B cell (primary cell): ENCODE data around the gene PAEP. TPM values are rescaled to one million over a fixed set of nuclear protein-coding genes. Genes with fewer than 3 reads are reported as not detected.

Experiments used
- ATAC-seq: fragments of 200-7000 bp; cut with Tn5 transposase; one replicate; pipeline ENCODE4 v1.10.0; 2021; ENCODE audit warnings: low read depth, mild to moderate bottlenecking, moderate number of reproducible peaks, moderate library complexity
- CTCF ChIA-PET: fragments of 350-600 bp; sonication (Branson Sonifier 250); formaldehyde crosslinking; loops from one replicate; lab custom pipeline; 2021; ENCODE audit warnings: antibody characterized with exemption, inconsistent platforms; lab: Charles Lee
- POLR2A ChIA-PET: fragments of 350-600 bp; sonication (Branson Sonifier 250); formaldehyde crosslinking; loops from one replicate; lab custom pipeline; 2021; ENCODE audit warnings: antibody characterized with exemption; lab: Charles Lee
- DNase-seq: peaks from one replicate; pipeline ENCODE4 v3.0.0; 2013
- H2AFZ ChIP-seq: 2 replicates; pipeline ENCODE4 v1.6.1; 2012; ENCODE audit warnings: mild to moderate bottlenecking, low read depth, low read length; ENCODE audit not compliant: insufficient read depth, poor library complexity, severe bottlenecking
- H3K27ac ChIP-seq, 2 donors: 1 replicate in 1 of 2; 2 replicates in 1 of 2; pipeline ENCODE4 v1.5.1; 2012 to 2013; ENCODE audit warnings: low read length in 2 of 2, mild to moderate bottlenecking in 2 of 2, moderate library complexity in 1 of 2
- H3K27me3 ChIP-seq, 4 experiments: fragments of 200-600 bp in 1 of 4; sonication (generic) in 1 of 4; replicated peaks in 1 of 4; 1 replicate in 2 of 4; 2 replicates in 2 of 4; pipeline versions ENCODE4 v1.6.1 to v1.7.0; 2013 to 2016; ENCODE audit warnings: low read length in 3 of 4, mild to moderate bottlenecking in 2 of 4, mixed read lengths in 1 of 4, moderate library complexity in 1 of 4; ENCODE audit not compliant: insufficient read depth in 4 of 4, control insufficient read depth in 3 of 4; ENCODE audit errors: control extremely low read depth in 1 of 4
- H3K36me3 ChIP-seq, 2 experiments: replicated peaks in 1 of 2; 1 replicate in 1 of 2; 2 replicates in 1 of 2; pipeline versions ENCODE4 v1.6.1 to v1.7.1; 2013; ENCODE audit warnings: low read length in 1 of 2; ENCODE audit not compliant: insufficient read depth in 2 of 2, control insufficient read depth in 1 of 2; ENCODE audit errors: control extremely low read depth in 1 of 2, extremely low read depth in 1 of 2
- H3K4me1 ChIP-seq, 2 donors: fragments of 200-600 bp in 1 of 2; sonication (generic) in 1 of 2; 1 replicate in 1 of 2; 2 replicates in 1 of 2; pipeline versions ENCODE4 v1.5.1 to v1.6.1; 2013 to 2017; ENCODE audit warnings: low read length in 2 of 2; ENCODE audit not compliant: control insufficient read depth in 2 of 2, insufficient read depth in 2 of 2
- H3K4me2 ChIP-seq: replicated peaks from 2 replicates; pipeline ENCODE3; 2012; ENCODE audit warnings: mild to moderate bottlenecking, low read depth, low read length; ENCODE audit not compliant: poor library complexity, severe bottlenecking
- H3K4me3 ChIP-seq, 5 experiments: fragments of 200-600 bp in 1 of 5; sonication (generic) in 1 of 5; 1 replicate in 3 of 5; 2 replicates in 2 of 5; pipeline versions ENCODE4 v1.5.1 to v1.7.0; 2011 to 2016; ENCODE audit warnings: low read length in 4 of 5, mild to moderate bottlenecking in 4 of 5, low read depth in 2 of 5, control low read depth in 1 of 5, moderate library complexity in 1 of 5; ENCODE audit not compliant: insufficient read depth in 1 of 5; ENCODE audit errors: control extremely low read depth in 1 of 5, extremely low read depth in 1 of 5
- H3K79me2 ChIP-seq: fragments of 200-600 bp; sonication (generic); one replicate; pipeline ENCODE4 v1.6.0; 2016; ENCODE audit warnings: low read length; ENCODE audit not compliant: control insufficient read depth, insufficient read depth
- H3K9ac ChIP-seq: fragments of 200-600 bp; sonication (generic); 2 replicates; pipeline ENCODE4 v1.6.1; 2017; ENCODE audit warnings: mild to moderate bottlenecking, low read length, moderate library complexity
- H3K9me3 ChIP-seq, 3 donors: one replicate each; pipeline versions ENCODE4 v1.6.1 to v1.7.1; 2013; ENCODE audit warnings: low read length in 2 of 3; ENCODE audit not compliant: control insufficient read depth in 2 of 3, insufficient read depth in 1 of 3; ENCODE audit errors: control extremely low read depth in 1 of 3
- H4K20me1 ChIP-seq: 2 replicates; pipeline ENCODE4 v1.6.0; 2012; ENCODE audit warnings: mild to moderate bottlenecking, low read length; ENCODE audit not compliant: insufficient read depth, control insufficient read depth, poor library complexity, severe bottlenecking
- H3K27ac Mint-ChIP-seq: one replicate; pipeline ENCODE4 v1.8.0; 2021; ENCODE audit warnings: mixed read lengths
- H3K27me3 Mint-ChIP-seq: one replicate; pipeline ENCODE4 v1.8.0; 2021; ENCODE audit warnings: mixed read lengths
- H3K4me1 Mint-ChIP-seq: one replicate; pipeline ENCODE4 v1.8.0; 2021; ENCODE audit warnings: mixed read lengths
- H3K4me3 Mint-ChIP-seq: one replicate; pipeline ENCODE4 v1.8.0; 2021; ENCODE audit warnings: mixed read lengths
- H3K9me3 Mint-ChIP-seq: one replicate; pipeline ENCODE4 v1.8.0; 2022; ENCODE audit warnings: mixed read lengths; ENCODE audit not compliant: insufficient read depth
- EZH2 ChIP-seq: IDR thresholded peaks from 2 replicates; pipeline ENCODE4 v1.6.1; 2012; ENCODE audit warnings: borderline replicate concordance, low read depth, mild to moderate bottlenecking, moderate library complexity, low read length; ENCODE audit not compliant: insufficient read depth, poor library complexity, severe bottlenecking
- WGBS: methylation state at CpG from one replicate; pipeline ENCODE4 v1.1.5; 2013; ENCODE audit warnings: missing lambda C conversion rate; ENCODE audit not compliant: insufficient coverage; 5-methylcytosine and 5-hydroxymethylcytosine counted together
- intact Hi-C: fragments of 100-400 bp; cut with micrococcal nuclease; formaldehyde crosslinking; loops from one replicate; pipeline ENCODE4 v1.10.0; 2022
- polyA plus RNA-seq: library from polyadenylated mRNA; depleted of rRNA; stranded (reverse); fragments of >200 nt; gene quantifications from 2 replicates; pipeline ENCODE4 v1.2.3, GENCODE V29; 2012
- total RNA-seq, 2 donors: library from RNA; stranded (reverse); fragments of 120-200 nt in 1 of 2; gene quantifications; 1 replicate in 1 of 2; 2 replicates in 1 of 2; pipeline versions ENCODE4 v1.2.3 to v1.2.4, GENCODE V29; 2013 to 2022
- TF ChIP-seq, protein P1 (sequence below): fragments of 200-600 bp; IDR thresholded peaks from one replicate; pipeline ENCODE4 v1.8.0; 2022; ENCODE audit warnings: antibody characterized with exemption, mild to moderate bottlenecking

PAEP gene
- total and polyA plus RNA-seq, 2 donors (not counting 1 experiment from before 2014, with no cell fraction given): not detected

DNA sequence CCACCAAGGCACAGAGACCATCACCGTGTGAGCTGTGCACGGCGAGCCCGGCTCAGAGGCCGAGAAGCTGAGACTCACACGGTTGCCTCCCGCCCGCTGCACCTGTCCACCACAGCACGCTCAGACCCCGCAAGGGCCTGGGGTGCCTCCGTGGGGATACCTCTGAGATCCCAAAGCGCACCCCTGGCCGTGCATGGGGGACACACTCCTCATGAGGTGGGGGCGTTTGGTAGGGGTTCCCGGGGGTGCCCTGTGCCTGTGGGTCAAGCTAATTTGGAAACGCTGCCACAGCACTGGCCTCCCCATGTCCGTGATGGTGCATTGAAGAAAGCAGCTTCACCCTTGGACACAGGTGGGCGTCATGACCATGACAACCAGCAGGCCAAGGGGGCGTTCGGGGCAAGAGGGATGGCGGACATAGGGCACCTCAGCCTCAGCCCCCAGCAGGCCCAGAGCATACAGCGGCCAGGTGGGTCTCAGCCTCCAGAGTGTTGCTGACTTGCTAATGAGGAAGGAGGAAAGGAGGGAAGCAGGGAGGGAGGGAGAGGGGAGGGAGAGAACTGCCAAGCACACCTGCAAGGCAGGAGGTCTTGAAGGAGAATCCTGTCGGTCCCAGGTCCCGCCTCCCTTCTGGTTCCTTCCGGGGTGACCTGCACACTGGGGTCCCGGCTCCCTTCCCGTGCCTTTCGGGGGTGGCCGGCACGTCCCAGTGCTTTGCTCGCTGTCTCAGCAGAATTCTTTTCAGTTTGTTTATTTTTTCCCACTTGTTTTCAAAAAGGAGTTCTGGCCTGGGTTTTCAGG is 43.1 kb downstream of the PAEP start:
- H3K4me2 ChIP-seq: no peak overlapping the region
- whole genome bisulfite sequencing: 87% methylated on average over 31 of the region's 31 CpGs
- TF ChIP-seq, protein P1, sequence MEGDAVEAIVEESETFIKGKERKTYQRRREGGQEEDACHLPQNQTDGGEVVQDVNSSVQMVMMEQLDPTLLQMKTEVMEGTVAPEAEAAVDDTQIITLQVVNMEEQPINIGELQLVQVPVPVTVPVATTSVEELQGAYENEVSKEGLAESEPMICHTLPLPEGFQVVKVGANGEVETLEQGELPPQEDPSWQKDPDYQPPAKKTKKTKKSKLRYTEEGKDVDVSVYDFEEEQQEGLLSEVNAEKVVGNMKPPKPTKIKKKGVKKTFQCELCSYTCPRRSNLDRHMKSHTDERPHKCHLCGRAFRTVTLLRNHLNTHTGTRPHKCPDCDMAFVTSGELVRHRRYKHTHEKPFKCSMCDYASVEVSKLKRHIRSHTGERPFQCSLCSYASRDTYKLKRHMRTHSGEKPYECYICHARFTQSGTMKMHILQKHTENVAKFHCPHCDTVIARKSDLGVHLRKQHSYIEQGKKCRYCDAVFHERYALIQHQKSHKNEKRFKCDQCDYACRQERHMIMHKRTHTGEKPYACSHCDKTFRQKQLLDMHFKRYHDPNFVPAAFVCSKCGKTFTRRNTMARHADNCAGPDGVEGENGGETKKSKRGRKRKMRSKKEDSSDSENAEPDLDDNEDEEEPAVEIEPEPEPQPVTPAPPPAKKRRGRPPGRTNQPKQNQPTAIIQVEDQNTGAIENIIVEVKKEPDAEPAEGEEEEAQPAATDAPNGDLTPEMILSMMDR: no peak
- TF ChIP-seq EZH2: no peak
- H4K20me1 ChIP-seq: no peaks in the 10 kb centered on the region
- ATAC-seq: no peak
- H3K27ac ChIP-seq: no peak overlapping the region
- intact Hi-C loops: no loop called here
- no peak overlapping the region for H3K4me3 ChIP-seq
- H2AFZ ChIP-seq: no peak overlapping the region
- H3K79me2 ChIP-seq: no peaks in the 10 kb centered on the region
- Mint-ChIP-seq H3K27ac (no peak overlapping the region), H3K4me1 (no peaks in the 10 kb centered on the region), H3K27me3 (peaks cover 8% of the 10 kb centered on the region), H3K9me3 (no peaks in the 10 kb centered on the region), H3K4me3 (no peak overlapping the region)
- H3K9me3 ChIP-seq: peaks cover 0 to 3% (median 0%) of the 10 kb centered on the region in 3 donors
- H3K9ac ChIP-seq: no peak overlapping the region
- peaks cover 0 to 6% (median 0%) of the 10 kb centered on the region in 4 experiments for H3K27me3 ChIP-seq
- CTCF ChIA-PET: interaction anchor here (0.6 kb wide), 1 partner anchor 19 kb away, joined by 3 read pairs; no protein-coding TSS in a partner anchor
- no peak for DNase-seq
- POLR2A ChIA-PET: no interaction called here
- no peaks in the 10 kb centered on the region for H3K4me1 ChIP-seq
- no peaks in the 10 kb centered on the region for H3K36me3 ChIP-seq

DNA sequence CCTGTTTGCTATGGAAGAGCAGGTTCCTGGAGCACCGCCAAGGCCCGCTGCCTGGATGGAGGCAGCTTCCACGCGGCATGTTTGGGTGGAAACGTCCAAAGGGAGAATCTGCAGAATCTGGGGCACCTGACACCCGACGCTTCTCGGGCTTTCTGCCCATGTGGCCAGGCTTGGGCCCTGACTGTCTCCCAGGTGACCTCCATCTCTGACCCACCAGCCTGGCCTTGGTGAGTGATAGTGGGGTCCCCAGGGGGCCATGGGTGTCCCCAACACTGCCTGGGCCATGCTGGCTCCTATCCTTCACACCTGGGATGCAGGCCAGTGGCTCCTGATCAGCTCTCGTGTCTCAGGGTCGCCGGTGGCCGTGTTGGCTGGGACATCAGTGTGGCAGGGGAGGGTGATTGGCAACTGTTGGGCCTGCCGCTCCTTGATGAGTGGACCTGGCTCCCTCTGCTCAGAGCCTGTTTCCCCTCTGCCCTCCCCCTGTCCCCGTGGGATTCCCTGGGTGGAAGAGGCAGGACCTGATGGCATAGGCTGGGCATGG is 43.8 kb downstream of the PAEP start:
- H3K4me1 ChIP-seq: no peaks in the 10 kb centered on the region
- DNase-seq (peak; percentile 9), ATAC-seq (no peak)
- no peak overlapping the region for H3K4me3 ChIP-seq
- H2AFZ ChIP-seq: no peak overlapping the region
- ChIA-PET POLR2A (no interaction called here), CTCF (interaction anchor here (0.6 kb wide), 1 partner anchor 19 kb away, joined by 3 read pairs; no protein-coding TSS in a partner anchor)
- H3K9ac ChIP-seq: no peak overlapping the region
- Mint-ChIP-seq H3K9me3 (no peaks in the 10 kb centered on the region), H3K27me3 (peaks cover 3% of the 10 kb centered on the region), H3K4me3 (no peak overlapping the region), H3K27ac (no peak overlapping the region), H3K4me1 (no peaks in the 10 kb centered on the region)
- H4K20me1 ChIP-seq: no peaks in the 10 kb centered on the region
- no peak overlapping the region for H3K4me2 ChIP-seq
- H3K27me3 ChIP-seq: peaks cover 0 to 6% (median 0%) of the 10 kb centered on the region in 4 experiments
- H3K79me2 ChIP-seq: no peaks in the 10 kb centered on the region
- intact Hi-C loops: no loop called here
- peaks cover 0 to 3% (median 0%) of the 10 kb centered on the region in 3 donors for H3K9me3 ChIP-seq
- H3K36me3 ChIP-seq: no peaks in the 10 kb centered on the region
- 83% methylated on average over 13 of the region's 14 CpGs for WGBS
- TF ChIP-seq, protein P1: no peak
- no peak for TF ChIP-seq EZH2
- no peak overlapping the region for H3K27ac ChIP-seq
